HUES64 (cell line): ENCODE measurements around the gene LY86.
"Not testable (repeated sequence)": the region's sequence is repeated elsewhere in the genome, so short reads cannot be mapped to it uniquely, and the experiment has no call there.

ENCODE experiments used
- H3K27ac ChIP-seq: 2 replicates; pipeline ENCODE4 v1.7.0; 2013; ENCODE audit warnings: low read depth, low read length, inconsistent platforms
- H3K27me3 ChIP-seq: 2 replicates; pipeline ENCODE4 v1.6.1; 2013; ENCODE audit warnings: mild to moderate bottlenecking, low read length; ENCODE audit not compliant: insufficient read depth
- H3K36me3 ChIP-seq: 2 replicates; pipeline ENCODE4 v1.6.1; 2013; ENCODE audit warnings: mild to moderate bottlenecking, low read length; ENCODE audit not compliant: insufficient read depth
- H3K4me1 ChIP-seq: 2 replicates; pipeline ENCODE4 v1.6.1; 2013; ENCODE audit warnings: mild to moderate bottlenecking, low read length, moderate library complexity; ENCODE audit not compliant: insufficient read depth
- H3K4me3 ChIP-seq: 2 replicates; pipeline ENCODE4 v1.5.1; 2013; ENCODE audit warnings: mild to moderate bottlenecking, low read length, moderate library complexity
- H3K9ac ChIP-seq: 2 replicates; pipeline ENCODE4 v1.6.1; 2013; ENCODE audit warnings: mild to moderate bottlenecking, low read depth, low read length
- H3K9me3 ChIP-seq: 2 replicates; pipeline ENCODE4 v1.6.1; 2013; ENCODE audit warnings: low read depth, low read length; ENCODE audit not compliant: insufficient read depth
- WGBS: fragments of 150-250, 120-280 bp; methylation state at CpG from one replicate; pipeline ENCODE4 v1.1.7; 2013; ENCODE audit warnings: missing lambda C conversion rate; 5-methylcytosine and 5-hydroxymethylcytosine counted together

Gene LY86

DNA sequence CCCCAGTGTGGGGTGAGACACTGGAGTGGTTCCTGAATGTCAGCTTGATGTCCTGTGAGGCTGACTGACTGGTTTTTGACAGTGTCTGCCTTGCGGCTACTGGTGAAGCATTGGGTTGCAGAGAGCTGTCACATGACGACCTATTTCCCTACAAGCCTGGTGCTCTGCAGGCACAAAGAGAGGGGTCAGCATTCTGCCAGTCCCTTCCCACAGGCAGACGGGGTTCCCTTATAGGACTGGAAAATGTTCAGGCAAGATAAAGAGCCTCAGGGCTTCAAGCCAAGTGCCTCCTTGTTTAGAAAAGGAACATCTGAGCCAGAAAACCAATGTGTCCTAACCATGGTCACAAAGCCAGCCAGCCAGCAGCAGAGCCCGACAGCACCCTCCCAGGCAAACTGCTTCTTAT, 11.0 kb downstream of the LY86 start:
- 88% methylated on average over 4 of the region's 4 CpGs for WGBS
- H3K27ac ChIP-seq: no peak overlapping the region
- no peaks in the 10 kb centered on the region for H3K36me3 ChIP-seq
- no peak overlapping the region for H3K9ac ChIP-seq
- no peaks in the 10 kb centered on the region for H3K27me3 ChIP-seq
- peaks cover 5% of the 10 kb centered on the region; the same call in 1 of the 2 replicates for H3K4me1 ChIP-seq
- H3K9me3 ChIP-seq: no peaks in the 10 kb centered on the region
- H3K4me3 ChIP-seq: no peak overlapping the region

DNA sequence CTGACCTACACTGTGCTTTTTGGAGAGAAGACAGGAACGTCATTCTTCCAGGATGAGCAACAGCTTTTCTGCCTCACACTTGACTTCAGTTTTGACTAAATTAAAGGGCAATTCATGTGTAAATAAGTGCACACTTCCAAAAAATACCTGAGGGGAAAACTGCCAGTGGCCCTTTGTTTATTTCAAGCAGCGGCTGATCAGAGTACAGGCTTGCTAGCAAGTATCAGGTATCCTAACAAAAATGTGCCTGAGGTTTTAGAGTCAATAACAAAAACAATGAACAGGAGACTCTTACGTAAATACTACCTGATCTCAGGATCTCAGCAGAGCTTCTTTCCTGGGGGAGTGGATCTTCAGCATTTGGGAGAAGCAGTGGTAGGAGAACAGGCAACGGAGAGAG, 12.4 kb downstream of the LY86 start:
- H3K36me3 ChIP-seq: no peaks in the 10 kb centered on the region
- no peak overlapping the region for H3K4me3 ChIP-seq
- H3K9me3 ChIP-seq: no peaks in the 10 kb centered on the region
- no peak overlapping the region for H3K9ac ChIP-seq
- peaks cover 5% of the 10 kb centered on the region; the same call in 1 of the 2 replicates for H3K4me1 ChIP-seq
- H3K27ac ChIP-seq: no peak overlapping the region
- 64% methylated on average over 4 of the region's 4 CpGs for WGBS
- no peaks in the 10 kb centered on the region for H3K27me3 ChIP-seq

DNA sequence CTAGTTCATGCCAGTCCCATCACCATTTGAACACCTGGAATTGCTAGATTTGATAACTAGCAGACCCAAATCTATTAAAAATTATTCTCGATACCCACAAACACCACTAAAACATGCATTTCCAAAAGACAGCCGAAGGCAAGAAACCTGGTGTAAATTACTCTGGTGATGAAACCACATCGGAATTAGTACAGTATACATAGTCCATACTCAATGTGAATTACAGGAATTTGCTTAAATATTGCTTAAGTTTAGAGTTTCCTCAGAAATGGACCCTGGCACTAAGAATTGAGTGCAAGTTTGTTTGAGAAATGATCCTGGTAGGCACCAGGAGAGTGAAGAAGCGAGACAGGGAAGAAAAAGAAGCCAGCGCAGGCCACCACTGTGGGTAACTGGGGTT, 13.7 kb downstream of the LY86 start:
- WGBS: 98% methylated on average over 5 of the region's 5 CpGs
- Histone ChIP-seq H3K9me3 (no peaks in the 10 kb centered on the region), H3K4me3 (no peak overlapping the region), H3K4me1 (peaks cover 5% of the 10 kb centered on the region; the same call in 1 of the 2 replicates), H3K27me3 (no peaks in the 10 kb centered on the region), H3K27ac (no peak overlapping the region), H3K36me3 (no peaks in the 10 kb centered on the region), H3K9ac (no peak overlapping the region)

DNA sequence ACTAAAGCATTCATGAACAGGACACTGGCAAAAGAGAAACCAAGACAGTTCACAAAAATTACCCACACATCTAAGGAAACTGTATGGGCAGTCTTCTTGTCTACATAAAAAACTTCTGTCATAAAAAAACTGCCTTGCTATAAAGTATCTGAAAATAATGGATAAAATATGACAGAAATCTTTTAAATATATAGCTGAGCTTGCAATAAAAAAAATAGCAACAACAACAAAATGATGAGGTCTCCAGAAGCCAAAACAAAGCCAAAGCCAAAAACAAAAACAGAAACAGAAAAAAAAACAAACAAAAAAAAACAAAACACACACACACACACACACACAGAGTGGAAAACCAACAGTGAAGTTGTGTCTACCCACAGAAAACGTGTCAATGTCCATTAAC, 14.8 kb downstream of the LY86 start:
- Histone ChIP-seq H3K4me1 (peaks cover 5% of the 10 kb centered on the region; the same call in 1 of the 2 replicates), H3K27me3 (no peaks in the 10 kb centered on the region), H3K9me3 (no peaks in the 10 kb centered on the region), H3K36me3 (no peaks in the 10 kb centered on the region), H3K4me3 (no peak overlapping the region), H3K27ac (no peak overlapping the region), H3K9ac (no peak overlapping the region)
- 67% methylated on average over 1 of the region's 1 CpG for WGBS

DNA sequence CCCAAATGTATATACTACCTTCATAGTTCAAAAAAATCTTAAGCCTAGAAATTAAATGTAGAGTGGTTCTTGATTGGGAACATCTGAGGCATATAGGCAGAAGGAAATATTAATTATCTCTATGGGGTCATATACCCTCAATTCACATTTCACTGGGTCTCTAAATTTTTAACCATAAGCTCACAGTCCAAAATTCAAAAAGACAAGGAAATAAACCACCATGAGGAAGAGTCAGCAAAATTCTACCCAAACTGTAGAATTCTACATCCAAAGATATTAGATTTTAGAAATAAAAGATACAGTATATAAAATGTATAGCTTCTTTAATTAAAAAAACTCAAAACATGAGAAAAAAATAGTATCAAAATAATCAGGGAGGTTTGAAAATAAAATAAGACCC, 15.5 kb downstream of the LY86 start:
- Histone ChIP-seq H3K27ac (no peak overlapping the region), H3K9me3 (no peaks in the 10 kb centered on the region), H3K4me3 (no peak overlapping the region), H3K9ac (no peak overlapping the region), H3K27me3 (no peaks in the 10 kb centered on the region), H3K4me1 (peaks cover 5% of the 10 kb centered on the region; the same call in 1 of the 2 replicates), H3K36me3 (no peaks in the 10 kb centered on the region)

DNA sequence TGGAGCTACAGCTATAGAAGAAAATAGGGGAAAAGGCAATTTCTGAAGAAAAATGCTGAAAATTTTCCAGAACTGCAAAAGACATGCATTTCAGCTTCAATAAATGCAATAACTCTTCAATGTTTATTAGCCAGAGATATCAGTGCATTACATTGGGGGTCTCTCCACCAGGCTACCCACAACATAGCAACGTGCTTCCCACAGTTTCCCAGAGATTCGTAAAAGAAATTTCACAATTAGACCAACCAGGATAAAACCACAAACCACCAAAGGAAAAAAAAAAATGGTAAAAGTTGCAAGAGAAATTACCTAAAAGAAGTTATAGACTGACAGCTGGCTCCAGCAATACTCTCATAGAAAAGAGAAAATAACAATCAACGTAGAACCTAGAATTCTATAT, 16.0 kb downstream of the LY86 start:
- Histone ChIP-seq H3K9ac (no peak overlapping the region), H3K4me3 (no peak overlapping the region), H3K27ac (no peak overlapping the region), H3K9me3 (no peaks in the 10 kb centered on the region), H3K36me3 (no peaks in the 10 kb centered on the region), H3K4me1 (peaks cover 5% of the 10 kb centered on the region; the same call in 1 of the 2 replicates), H3K27me3 (no peaks in the 10 kb centered on the region)
- 71% methylated on average over 1 of the region's 3 CpGs for WGBS

DNA sequence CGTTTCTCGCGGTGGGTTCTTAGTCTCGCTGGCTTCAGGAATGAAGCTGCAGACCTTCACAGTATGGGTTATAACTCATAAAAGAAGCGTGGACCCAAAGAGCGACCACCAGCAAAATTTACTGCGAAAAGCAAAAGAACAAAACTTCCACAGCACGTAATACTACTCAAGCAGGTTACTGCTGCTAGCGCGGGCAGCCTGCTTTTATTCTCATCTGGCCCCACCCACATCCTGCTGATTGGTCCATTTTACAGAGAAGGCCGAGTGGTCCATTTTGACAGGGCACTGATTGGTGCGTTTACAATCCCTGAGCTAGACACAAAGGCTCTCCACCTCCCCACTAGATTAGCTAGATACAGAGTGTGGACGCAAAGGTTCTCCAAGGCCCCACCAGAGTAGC, 17.4 kb downstream of the LY86 start:
- Histone ChIP-seq H3K27me3 (no peaks in the 10 kb centered on the region), H3K36me3 (no peaks in the 10 kb centered on the region), H3K9ac (no peak overlapping the region), H3K4me3 (no peak overlapping the region), H3K9me3 (no peaks in the 10 kb centered on the region), H3K27ac (no peak overlapping the region), H3K4me1 (peaks cover 3% of the 10 kb centered on the region; the same call in 1 of the 2 replicates)
- 91% methylated on average over 13 of the region's 13 CpGs for WGBS

DNA sequence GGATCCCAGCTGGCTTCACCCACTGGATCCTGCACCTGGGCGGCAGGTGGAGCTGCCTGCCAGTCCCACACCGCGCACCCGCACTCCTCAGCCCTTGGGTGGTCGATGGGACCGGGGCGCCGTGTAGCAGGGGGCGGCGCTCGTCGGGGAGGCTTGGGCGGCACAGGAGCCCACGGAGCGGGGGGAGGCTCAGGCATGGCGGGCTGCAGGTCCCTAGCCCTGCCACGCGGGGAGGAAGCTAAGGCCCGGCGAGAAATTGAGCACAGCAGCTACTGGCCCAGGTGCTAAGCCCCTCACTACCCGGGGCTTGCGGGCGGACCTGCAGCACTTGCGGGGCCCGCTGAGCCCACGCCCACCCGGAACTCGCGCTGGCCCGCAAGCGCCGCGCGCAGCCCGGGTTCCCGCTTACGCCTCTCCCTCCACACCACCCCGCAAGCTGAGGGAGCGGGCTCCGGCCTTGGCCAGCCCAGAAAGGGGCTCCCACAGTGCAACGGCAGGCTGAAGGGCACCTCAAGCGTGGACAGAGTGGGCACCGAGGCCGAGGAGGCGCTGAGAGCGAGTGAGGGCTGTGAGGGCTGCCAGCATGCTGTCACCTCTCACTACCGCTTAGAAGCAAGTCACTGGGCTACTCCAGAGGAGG, 18.0 kb downstream of the LY86 start:
- not testable (repeated sequence) for H3K9me3 ChIP-seq, H3K9ac ChIP-seq, H3K36me3 ChIP-seq, H3K4me1 ChIP-seq, H3K4me3 ChIP-seq, H3K27ac ChIP-seq, H3K27me3 ChIP-seq
- WGBS: 95% methylated on average over 47 of the region's 47 CpGs

DNA sequence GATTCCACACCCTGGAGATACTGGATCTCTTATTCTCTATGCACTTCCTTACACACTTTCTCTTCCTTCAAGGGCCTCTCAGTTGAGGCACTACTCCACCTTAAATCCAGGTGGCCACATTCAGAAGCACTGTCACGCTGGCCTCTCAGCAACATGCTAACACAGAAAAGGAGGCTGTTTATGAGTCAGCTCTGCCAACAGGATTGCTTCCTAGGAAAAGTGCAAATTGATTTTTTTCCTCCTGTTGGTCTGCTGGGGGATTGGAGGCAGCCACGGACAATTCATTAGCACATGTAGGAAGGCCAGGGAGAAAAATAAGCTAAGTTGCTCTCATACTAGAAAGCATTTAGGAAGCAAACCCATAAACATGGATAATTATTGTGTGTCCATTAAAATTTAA, 20.9 kb downstream of the LY86 start:
- no peaks in the 10 kb centered on the region for H3K36me3 ChIP-seq
- 85% methylated on average over 2 of the region's 2 CpGs for WGBS
- no peak overlapping the region for H3K4me3 ChIP-seq
- no peak overlapping the region for H3K27ac ChIP-seq
- no peaks in the 10 kb centered on the region for H3K4me1 ChIP-seq
- H3K9ac ChIP-seq: no peak overlapping the region
- no peaks in the 10 kb centered on the region for H3K9me3 ChIP-seq
- no peaks in the 10 kb centered on the region for H3K27me3 ChIP-seq

DNA sequence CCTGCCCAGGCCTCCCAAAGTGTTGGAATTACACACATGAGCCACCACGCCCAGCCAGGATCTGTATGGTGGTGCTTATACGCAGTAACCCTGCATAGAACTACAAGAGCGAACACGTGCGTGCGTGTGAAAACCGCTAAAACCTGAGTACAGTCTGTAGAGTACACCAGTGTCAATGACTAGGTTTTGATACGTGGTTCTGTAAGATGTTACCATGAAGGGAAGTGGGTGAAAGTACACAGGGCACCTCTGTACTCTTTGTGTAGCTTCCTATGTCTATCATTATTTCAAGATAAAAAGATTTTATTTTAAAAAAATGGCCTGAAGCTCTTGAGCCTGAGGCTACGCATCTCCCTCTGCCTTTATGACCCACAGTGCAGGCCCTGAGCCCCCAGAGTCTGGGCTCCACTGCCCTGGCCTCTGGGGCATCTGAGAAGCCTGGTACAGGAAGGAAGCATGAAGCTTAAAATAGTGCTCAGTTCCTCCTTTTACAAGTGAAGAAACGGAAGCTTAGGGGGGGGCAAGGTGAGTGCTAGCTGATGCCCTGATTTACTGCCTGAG, 21.6 kb downstream of the LY86 start:
- Histone ChIP-seq H3K27ac (no peak overlapping the region), H3K4me3 (no peak overlapping the region), H3K9me3 (no peaks in the 10 kb centered on the region), H3K9ac (no peak overlapping the region), H3K36me3 (no peaks in the 10 kb centered on the region), H3K4me1 (no peaks in the 10 kb centered on the region), H3K27me3 (no peaks in the 10 kb centered on the region)
- 96% methylated on average over 10 of the region's 10 CpGs for WGBS

DNA sequence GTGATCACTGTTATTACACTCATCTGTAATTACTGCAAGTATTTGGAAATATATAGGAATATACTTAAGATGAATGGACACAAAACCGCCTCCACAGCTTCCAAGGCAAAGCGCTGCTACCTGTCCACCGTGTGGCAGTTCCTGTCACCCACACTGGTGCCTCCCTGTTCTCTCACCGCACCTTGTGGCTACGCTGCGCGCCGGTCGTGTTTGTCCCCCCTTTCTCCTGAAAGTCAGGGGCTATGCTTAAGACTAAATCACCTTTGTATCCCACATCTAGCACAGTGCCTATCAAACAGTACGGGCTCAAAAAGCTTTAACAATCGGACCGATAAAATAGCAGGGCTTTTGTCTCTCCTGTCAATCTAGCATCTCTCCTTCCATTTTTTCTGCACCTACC, 23.0 kb downstream of the LY86 start:
- Histone ChIP-seq H3K9ac (no peak overlapping the region), H3K4me1 (no peaks in the 10 kb centered on the region), H3K27me3 (no peaks in the 10 kb centered on the region), H3K36me3 (no peaks in the 10 kb centered on the region), H3K4me3 (no peak overlapping the region), H3K9me3 (no peaks in the 10 kb centered on the region), H3K27ac (no peak overlapping the region)
- WGBS: 92% methylated on average over 12 of the region's 12 CpGs

DNA sequence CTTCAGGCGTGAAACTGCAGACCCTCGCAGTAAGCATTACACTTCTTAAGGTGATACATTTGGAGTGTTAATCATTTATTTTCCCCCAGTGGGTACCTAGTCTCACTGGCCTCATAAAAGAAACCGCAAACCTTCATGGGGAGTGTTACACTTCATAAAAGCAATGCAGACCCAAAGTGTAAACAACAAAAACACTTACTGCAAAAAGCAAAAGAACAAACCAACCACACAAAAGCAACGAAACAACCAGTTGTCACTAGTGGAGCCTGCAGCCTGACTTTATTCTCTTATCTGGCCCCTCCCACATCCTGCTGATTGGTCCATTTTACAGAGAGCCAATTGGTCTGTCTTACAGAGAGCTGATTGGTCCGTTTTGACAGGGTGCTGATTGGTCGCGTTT, 23.8 kb downstream of the LY86 start:
- Histone ChIP-seq H3K4me3 (no peak overlapping the region), H3K9ac (no peak overlapping the region), H3K27ac (no peak overlapping the region), H3K9me3 (no peaks in the 10 kb centered on the region), H3K4me1 (no peaks in the 10 kb centered on the region), H3K36me3 (no peaks in the 10 kb centered on the region), H3K27me3 (no peaks in the 10 kb centered on the region)
- whole genome bisulfite sequencing: 99% methylated on average over 7 of the region's 7 CpGs
